GM18873 (cell line): ENCODE measurements around the gene MGA.

ENCODE experiments used
- ATAC-seq: cut with Tn5 transposase; IDR thresholded peaks from one replicate; pipeline ENCODE4 v1.9.1; 2021; ENCODE audit warnings: mild to moderate bottlenecking, moderate library complexity, moderate number of reproducible peaks; ENCODE audit not compliant: unreplicated experiment, low FRiP score

Gene MGA

GRCh38 chr15:41656188-41656587 lies 4.0 kb upstream of the MGA start:
- no peak for ATAC-seq

GRCh38 chr15:41658689-41659088 lies 1.5 kb upstream of the MGA start:
- ATAC-seq: no peak

GRCh38 chr15:41659190-41659589 lies 1.0 kb upstream of the MGA start:
- no peak for ATAC-seq

- ATAC-seq: no peak
Observed at GRCh38 chr15:41659855-41660234, 360 bp upstream of the MGA start.

GRCh38 chr15:41661078-41661517 lies 893 bp downstream of the MGA start:
- ATAC-seq: no peak

- no peak for ATAC-seq
Observed at GRCh38 chr15:41661518-41662225, 1.5 kb downstream of the MGA start.

GRCh38 chr15:41666353-41666920 lies 6.2 kb downstream of the MGA start:
- no peak for ATAC-seq

- ATAC-seq: no peak
Observed at GRCh38 chr15:41669701-41670100, 9.5 kb downstream of the MGA start.

GRCh38 chr15:41671656-41672648 lies 11.7 kb downstream of the MGA start:
- no peak for ATAC-seq

- ATAC-seq: no peak
Observed at GRCh38 chr15:41675337-41675736, 15.1 kb downstream of the MGA start.

- no peak for ATAC-seq
Observed at GRCh38 chr15:41678742-41679141, 18.5 kb downstream of the MGA start.

GRCh38 chr15:41683955-41684354 lies 23.8 kb downstream of the MGA start:
- ATAC-seq: no peak

GRCh38 chr15:41688671-41689070 lies 28.5 kb downstream of the MGA start:
- no peak for ATAC-seq

GRCh38 chr15:41689083-41689482 lies 28.9 kb downstream of the MGA start:
- ATAC-seq: no peak

- ATAC-seq: no peak
Observed at GRCh38 chr15:41689834-41690233, 29.6 kb downstream of the MGA start.

- no peak for ATAC-seq
Observed at GRCh38 chr15:41690636-41691035, 30.4 kb downstream of the MGA start.

- ATAC-seq: no peak
Observed at GRCh38 chr15:41691471-41691870, 31.3 kb downstream of the MGA start.

GRCh38 chr15:41692049-41692448 lies 31.8 kb downstream of the MGA start:
- no peak for ATAC-seq

GRCh38 chr15:41693757-41694156 lies 33.6 kb downstream of the MGA start:
- no peak for ATAC-seq

GRCh38 chr15:41695750-41696436 lies 35.7 kb downstream of the MGA start:
- ATAC-seq: peak; percentile 69

GRCh38 chr15:41698779-41699178 lies 38.6 kb downstream of the MGA start:
- no peak for ATAC-seq
